ENCODE measurements around the gene STK31.

Gene STK31

DNA sequence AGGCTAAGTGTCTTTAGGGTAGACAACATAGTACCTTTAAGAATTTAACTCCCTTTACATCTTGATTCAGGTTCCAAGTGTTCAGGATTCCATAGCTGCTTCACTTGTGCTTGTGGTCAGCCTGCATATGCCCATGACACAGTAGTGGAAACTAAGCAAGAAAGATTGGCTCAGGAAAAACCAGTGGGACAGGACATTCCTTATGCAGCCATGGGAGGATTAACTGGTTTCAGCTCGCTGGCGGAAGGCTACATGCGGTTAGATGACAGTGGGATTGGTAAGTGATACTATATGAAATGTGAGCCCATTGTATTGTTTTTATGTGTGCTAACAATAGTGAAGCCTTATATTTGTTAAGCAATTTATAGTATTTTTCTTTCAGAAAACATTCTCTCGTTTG is 18.7 kb upstream of the STK31 start:
- POLR2A ChIA-PET = no interaction called here
- no peak for TF ChIP-seq SP2 (tag by site-specific recombination; IDR thresholded peaks at IDR 0.05)
- no peak for TF ChIP-seq HOXA7 (CRISPR knock-in tag; IDR thresholded peaks at IDR 0.05; ENCODE audit: borderline replicate concordance)
- no peak for TF ChIP-seq BCL11A (tag by site-specific recombination; IDR thresholded peaks at IDR 0.05; ENCODE audit: low read depth)
- no peak for TF ChIP-seq ZNF248 (tag by site-specific recombination; IDR thresholded peaks at IDR 0.05)
- TF ChIP-seq OSR2 (tag by site-specific recombination; IDR thresholded peaks at IDR 0.05) = no peak
- TF ChIP-seq ZNF184 (tag by site-specific recombination; IDR thresholded peaks at IDR 0.05) = no peak
- TF ChIP-seq ZBTB8A (tag by site-specific recombination; IDR thresholded peaks at IDR 0.05) = no peak
- TF ChIP-seq, protein P1, sequence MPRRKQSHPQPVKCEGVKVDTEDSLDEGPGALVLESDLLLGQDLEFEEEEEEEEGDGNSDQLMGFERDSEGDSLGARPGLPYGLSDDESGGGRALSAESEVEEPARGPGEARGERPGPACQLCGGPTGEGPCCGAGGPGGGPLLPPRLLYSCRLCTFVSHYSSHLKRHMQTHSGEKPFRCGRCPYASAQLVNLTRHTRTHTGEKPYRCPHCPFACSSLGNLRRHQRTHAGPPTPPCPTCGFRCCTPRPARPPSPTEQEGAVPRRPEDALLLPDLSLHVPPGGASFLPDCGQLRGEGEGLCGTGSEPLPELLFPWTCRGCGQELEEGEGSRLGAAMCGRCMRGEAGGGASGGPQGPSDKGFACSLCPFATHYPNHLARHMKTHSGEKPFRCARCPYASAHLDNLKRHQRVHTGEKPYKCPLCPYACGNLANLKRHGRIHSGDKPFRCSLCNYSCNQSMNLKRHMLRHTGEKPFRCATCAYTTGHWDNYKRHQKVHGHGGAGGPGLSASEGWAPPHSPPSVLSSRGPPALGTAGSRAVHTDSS (tag by site-specific recombination; IDR thresholded peaks at IDR 0.05) = no peak
- TF ChIP-seq, protein P2, sequence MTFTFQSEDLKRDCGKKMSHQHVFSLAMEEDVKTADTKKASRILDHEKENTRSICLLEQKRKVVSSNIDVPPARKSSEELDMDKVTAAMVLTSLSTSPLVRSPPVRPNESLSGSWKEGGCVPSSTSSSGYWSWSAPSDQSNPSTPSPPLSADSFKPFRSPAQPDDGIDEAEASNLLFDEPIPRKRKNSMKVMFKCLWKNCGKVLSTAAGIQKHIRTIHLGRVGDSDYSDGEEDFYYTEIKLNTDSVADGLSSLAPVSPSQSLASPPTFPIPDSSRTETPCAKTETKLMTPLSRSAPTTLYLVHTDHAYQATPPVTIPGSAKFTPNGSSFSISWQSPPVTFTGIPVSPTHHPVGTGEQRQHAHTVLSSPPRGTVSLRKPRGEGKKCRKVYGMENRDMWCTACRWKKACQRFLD (tag by site-specific recombination; IDR thresholded peaks at IDR 0.05) = no peak
- no peak for TF ChIP-seq ZNF24 (tag by site-specific recombination; IDR thresholded peaks at IDR 0.05)
- no peak for TF ChIP-seq ZNF791 (tag by site-specific recombination; IDR thresholded peaks at IDR 0.05)
- TF ChIP-seq, protein P3, sequence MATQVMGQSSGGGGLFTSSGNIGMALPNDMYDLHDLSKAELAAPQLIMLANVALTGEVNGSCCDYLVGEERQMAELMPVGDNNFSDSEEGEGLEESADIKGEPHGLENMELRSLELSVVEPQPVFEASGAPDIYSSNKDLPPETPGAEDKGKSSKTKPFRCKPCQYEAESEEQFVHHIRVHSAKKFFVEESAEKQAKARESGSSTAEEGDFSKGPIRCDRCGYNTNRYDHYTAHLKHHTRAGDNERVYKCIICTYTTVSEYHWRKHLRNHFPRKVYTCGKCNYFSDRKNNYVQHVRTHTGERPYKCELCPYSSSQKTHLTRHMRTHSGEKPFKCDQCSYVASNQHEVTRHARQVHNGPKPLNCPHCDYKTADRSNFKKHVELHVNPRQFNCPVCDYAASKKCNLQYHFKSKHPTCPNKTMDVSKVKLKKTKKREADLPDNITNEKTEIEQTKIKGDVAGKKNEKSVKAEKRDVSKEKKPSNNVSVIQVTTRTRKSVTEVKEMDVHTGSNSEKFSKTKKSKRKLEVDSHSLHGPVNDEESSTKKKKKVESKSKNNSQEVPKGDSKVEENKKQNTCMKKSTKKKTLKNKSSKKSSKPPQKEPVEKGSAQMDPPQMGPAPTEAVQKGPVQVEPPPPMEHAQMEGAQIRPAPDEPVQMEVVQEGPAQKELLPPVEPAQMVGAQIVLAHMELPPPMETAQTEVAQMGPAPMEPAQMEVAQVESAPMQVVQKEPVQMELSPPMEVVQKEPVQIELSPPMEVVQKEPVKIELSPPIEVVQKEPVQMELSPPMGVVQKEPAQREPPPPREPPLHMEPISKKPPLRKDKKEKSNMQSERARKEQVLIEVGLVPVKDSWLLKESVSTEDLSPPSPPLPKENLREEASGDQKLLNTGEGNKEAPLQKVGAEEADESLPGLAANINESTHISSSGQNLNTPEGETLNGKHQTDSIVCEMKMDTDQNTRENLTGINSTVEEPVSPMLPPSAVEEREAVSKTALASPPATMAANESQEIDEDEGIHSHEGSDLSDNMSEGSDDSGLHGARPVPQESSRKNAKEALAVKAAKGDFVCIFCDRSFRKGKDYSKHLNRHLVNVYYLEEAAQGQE (tag by site-specific recombination; IDR thresholded peaks at IDR 0.05) = no peak
- no peak for TF ChIP-seq WT1 (tag by site-specific recombination; IDR thresholded peaks at IDR 0.05)
- TF ChIP-seq ZNF549 (tag by site-specific recombination; IDR thresholded peaks at IDR 0.05) = no peak
- TF ChIP-seq ZNF561 (tag by site-specific recombination; IDR thresholded peaks at IDR 0.05; ENCODE audit: borderline replicate concordance) = no peak
- H3K36me3 ChIP-seq (ENCODE audit: control insufficient read depth in 2 of 2, insufficient read depth in 1 of 2, low read length in 2 of 2) = peaks cover 38 to 60% of the 10 kb centered on the region in 2 experiments

DNA sequence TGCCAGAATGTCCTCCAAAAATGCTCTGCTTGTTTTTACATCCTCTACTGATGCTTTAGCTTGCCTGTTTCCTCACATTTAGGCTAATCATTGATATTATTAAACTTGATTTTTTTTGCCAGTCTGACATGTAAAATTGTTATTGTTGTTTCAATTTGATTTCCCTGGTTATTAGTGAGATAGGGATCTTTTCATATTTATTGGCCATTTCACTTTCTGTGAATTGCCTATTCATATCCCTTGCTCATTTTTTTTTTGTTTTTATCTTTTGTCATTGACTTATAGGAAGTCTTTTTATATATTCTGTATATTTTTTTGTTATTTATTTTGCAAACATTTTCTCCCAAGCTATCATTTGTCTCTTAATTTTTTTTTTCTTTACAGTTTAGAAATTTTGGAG is 16.8 kb upstream of the STK31 start:
- peaks cover 35 to 55% of the 10 kb centered on the region in 2 experiments for H3K36me3 ChIP-seq (ENCODE audit: control insufficient read depth in 2 of 2, insufficient read depth in 1 of 2, low read length in 2 of 2)
- no peak overlapping the region for H3K27ac ChIP-seq (ENCODE audit: extremely low read depth, low read depth, low read length)
- ChIA-PET CTCF (interaction anchor here (0.7 to 4.6 kb wide), 2 partner anchors 13 to 171 kb away, joined by 3 to 23 read pairs; partner anchors contain the start of gene FAM221A), POLR2A (no interaction called here)
- H3K9me3 ChIP-seq (ENCODE audit: control insufficient read depth, insufficient read depth, low read depth, low read length) = no peaks in the 10 kb centered on the region
- no peaks in the 10 kb centered on the region for H3K4me1 ChIP-seq (ENCODE audit: control insufficient read depth, insufficient read depth, low read length)
- TF ChIP-seq ZNF132 (tag by site-specific recombination; IDR thresholded peaks at IDR 0.05; ENCODE audit: borderline replicate concordance) (no peak), ZNF138 (tag by site-specific recombination; IDR thresholded peaks at IDR 0.05; ENCODE audit: borderline replicate concordance) (no peak), PRDM1 (tag by site-specific recombination; IDR thresholded peaks at IDR 0.05) (no peak), ZNF16 (tag by site-specific recombination; IDR thresholded peaks at IDR 0.05; ENCODE audit: low read depth) (no peak), ZNF19 (tag by site-specific recombination; IDR thresholded peaks at IDR 0.05; ENCODE audit: low read depth) (no peak), ZNF416 (tag by site-specific recombination; IDR thresholded peaks at IDR 0.05) (no peak), ZNF248 (tag by site-specific recombination; IDR thresholded peaks at IDR 0.05) (no peak), ZNF202 (tag by site-specific recombination; IDR thresholded peaks at IDR 0.05; ENCODE audit: borderline replicate concordance) (no peak)
- TF ChIP-seq, protein P4, sequence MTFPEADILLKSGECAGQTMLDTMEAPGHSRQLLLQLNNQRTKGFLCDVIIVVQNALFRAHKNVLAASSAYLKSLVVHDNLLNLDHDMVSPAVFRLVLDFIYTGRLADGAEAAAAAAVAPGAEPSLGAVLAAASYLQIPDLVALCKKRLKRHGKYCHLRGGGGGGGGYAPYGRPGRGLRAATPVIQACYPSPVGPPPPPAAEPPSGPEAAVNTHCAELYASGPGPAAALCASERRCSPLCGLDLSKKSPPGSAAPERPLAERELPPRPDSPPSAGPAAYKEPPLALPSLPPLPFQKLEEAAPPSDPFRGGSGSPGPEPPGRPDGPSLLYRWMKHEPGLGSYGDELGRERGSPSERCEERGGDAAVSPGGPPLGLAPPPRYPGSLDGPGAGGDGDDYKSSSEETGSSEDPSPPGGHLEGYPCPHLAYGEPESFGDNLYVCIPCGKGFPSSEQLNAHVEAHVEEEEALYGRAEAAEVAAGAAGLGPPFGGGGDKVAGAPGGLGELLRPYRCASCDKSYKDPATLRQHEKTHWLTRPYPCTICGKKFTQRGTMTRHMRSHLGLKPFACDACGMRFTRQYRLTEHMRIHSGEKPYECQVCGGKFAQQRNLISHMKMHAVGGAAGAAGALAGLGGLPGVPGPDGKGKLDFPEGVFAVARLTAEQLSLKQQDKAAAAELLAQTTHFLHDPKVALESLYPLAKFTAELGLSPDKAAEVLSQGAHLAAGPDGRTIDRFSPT (tag by site-specific recombination; IDR thresholded peaks at IDR 0.05) = no peak
- H3K4me3 ChIP-seq (ENCODE audit: low read depth, low read length) = no peak overlapping the region

More for the DNA sequence above, 18.7 kb upstream of the STK31 start:
- CTCF ChIA-PET = no interaction called here
- no peak overlapping the region for H3K27ac ChIP-seq (ENCODE audit: extremely low read depth, low read depth, low read length)
- H3K4me1 ChIP-seq (ENCODE audit: control insufficient read depth, insufficient read depth, low read length) = no peaks in the 10 kb centered on the region
- H3K4me3 ChIP-seq (ENCODE audit: low read depth, low read length) = no peak overlapping the region
- H3K9me3 ChIP-seq (ENCODE audit: control insufficient read depth, insufficient read depth, low read depth, low read length) = no peaks in the 10 kb centered on the region

All from HEK293 (cell line).